ELR (cell line): Measurements from ENCODE around the gene LDLRAD4.

ENCODE experiments used
- DNase-seq: peaks from one replicate; pipeline ENCODE4 v3.0.0-alpha.2; 2015; ENCODE audit warnings: low read depth

LDLRAD4 gene

GRCh38 chr18:13265911-13266217 is 47.3 kb downstream of the LDLRAD4 start:
- no peak for DNase-seq

GRCh38 chr18:13266218-13267100 is 47.9 kb downstream of the LDLRAD4 start:
- DNase-seq = no peak

GRCh38 chr18:13267431-13267873 is 48.9 kb downstream of the LDLRAD4 start:
- DNase-seq = no peak

- DNase-seq = no peak
Observed at GRCh38 chr18:13268158-13269012, 49.8 kb downstream of the LDLRAD4 start.

GRCh38 chr18:13269013-13269280 is 50.4 kb downstream of the LDLRAD4 start:
- no peak for DNase-seq

- no peak for DNase-seq
Observed at GRCh38 chr18:13269521-13270011, 51.0 kb downstream of the LDLRAD4 start.

GRCh38 chr18:13270279-13270855 is 51.8 kb downstream of the LDLRAD4 start:
- DNase-seq = no peak

- no peak for DNase-seq
Observed at GRCh38 chr18:13271302-13271911, 52.8 kb downstream of the LDLRAD4 start.

- DNase-seq = no peak
Observed at GRCh38 chr18:13272416-13272815, 53.9 kb downstream of the LDLRAD4 start.

GRCh38 chr18:13273800-13274199 is 55.2 kb downstream of the LDLRAD4 start:
- DNase-seq = no peak

GRCh38 chr18:13275075-13275474 is 56.5 kb downstream of the LDLRAD4 start:
- no peak for DNase-seq

- DNase-seq = no peak
Observed at GRCh38 chr18:13276530-13277520, 58.3 kb downstream of the LDLRAD4 start.

GRCh38 chr18:13278062-13278630 is 59.6 kb downstream of the LDLRAD4 start:
- DNase-seq = no peak

- no peak for DNase-seq
Observed at GRCh38 chr18:13279181-13280069, 60.9 kb downstream of the LDLRAD4 start.

- no peak for DNase-seq
Observed at GRCh38 chr18:13280070-13280795, 61.7 kb downstream of the LDLRAD4 start.

GRCh38 chr18:13281406-13281805 is 62.8 kb downstream of the LDLRAD4 start:
- DNase-seq = no peak

- DNase-seq = no peak
Observed at GRCh38 chr18:13283746-13284145, 65.2 kb downstream of the LDLRAD4 start.

- DNase-seq = no peak
Observed at GRCh38 chr18:13284330-13285027, 65.9 kb downstream of the LDLRAD4 start.
